GM19397 (cell line): ENCODE data around the gene CTAGE4.
A peak's percentile ranks its signal among the peaks of the same experiment; 100 is the strongest.
"Not testable (repeated sequence)": the region's sequence is repeated elsewhere in the genome, so short reads cannot be mapped to it uniquely, and the experiment has no call there.

Experiments used
- ATAC-seq: cut with Tn5 transposase; IDR thresholded peaks from one replicate; pipeline ENCODE4 v1.9.1; 2021; ENCODE audit warnings: mild to moderate bottlenecking, moderate library complexity; ENCODE audit not compliant: unreplicated experiment

Gene CTAGE4

GRCh38 chr7:144183166-144183565 lies at the start of gene CTAGE4:
TSS of gene CTAGE4 (plus strand) at chr7:144183466. CDS start at chr7:144183504, 38 bp downstream.
- ATAC-seq, result not testable (repeated sequence)

DNA sequence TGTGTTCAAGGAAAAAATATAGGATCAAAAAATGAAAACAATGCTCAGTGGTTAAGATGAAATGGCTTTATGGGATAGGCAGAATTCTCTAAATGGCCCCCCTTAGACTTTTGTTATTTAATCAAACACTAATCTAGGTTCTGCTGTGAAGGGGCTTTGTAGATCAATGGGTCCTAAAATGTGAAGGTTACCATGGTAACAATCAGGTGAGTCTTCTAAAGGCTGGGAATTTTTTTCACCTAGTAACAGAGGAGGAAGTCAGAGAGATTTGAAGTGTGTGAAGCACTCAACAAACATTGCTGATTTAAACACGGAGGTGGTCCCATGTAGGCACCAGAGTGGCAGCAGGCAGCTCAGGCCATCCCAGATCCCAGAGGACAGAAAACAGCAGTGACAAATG lies 49.1 kb upstream of the CTAGE4 start:
- no peak for ATAC-seq

- ATAC-seq, result no peak
Observed at GRCh38 chr7:144137501-144137900, 45.8 kb upstream of the CTAGE4 start.

- ATAC-seq, result no peak
Observed at GRCh38 chr7:144142187-144142586, 41.1 kb upstream of the CTAGE4 start.

- no peak for ATAC-seq
Observed at GRCh38 chr7:144144426-144144825, 38.8 kb upstream of the CTAGE4 start.

DNA sequence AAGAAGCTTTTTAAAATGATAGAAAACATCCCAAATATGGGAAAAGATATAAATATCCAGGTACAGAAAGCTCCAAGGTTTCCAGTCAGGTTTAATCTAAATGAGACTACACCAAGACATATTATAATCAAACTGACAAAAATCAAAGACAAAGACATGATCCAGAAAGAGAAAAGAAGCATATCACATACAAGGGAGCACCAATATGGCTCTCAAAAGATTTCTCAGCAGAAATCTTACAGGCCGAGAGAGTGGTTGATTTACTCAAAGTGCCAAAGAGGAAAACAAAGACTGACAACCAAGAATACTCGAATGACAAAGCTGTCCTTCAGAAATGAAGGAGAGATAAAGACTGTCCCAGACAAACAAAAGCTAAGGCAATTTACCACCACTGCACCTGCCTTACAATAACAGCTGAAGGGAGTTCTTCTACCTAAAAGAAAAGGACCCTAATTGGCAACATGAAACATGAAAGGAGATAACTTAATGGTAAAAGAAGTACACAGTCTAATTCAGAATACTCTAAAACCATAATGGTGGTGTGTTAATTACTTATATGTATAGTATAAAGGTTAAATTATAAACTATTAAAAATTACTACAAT lies 34.9 kb upstream of the CTAGE4 start:
- no peak for ATAC-seq

GRCh38 chr7:144158861-144159260 lies 24.4 kb upstream of the CTAGE4 start:
- no peak for ATAC-seq

GRCh38 chr7:144164784-144165183 lies 18.5 kb upstream of the CTAGE4 start:
- ATAC-seq, result no peak

- not testable (repeated sequence) for ATAC-seq
Observed at GRCh38 chr7:144171594-144172350, 11.5 kb upstream of the CTAGE4 start.

DNA sequence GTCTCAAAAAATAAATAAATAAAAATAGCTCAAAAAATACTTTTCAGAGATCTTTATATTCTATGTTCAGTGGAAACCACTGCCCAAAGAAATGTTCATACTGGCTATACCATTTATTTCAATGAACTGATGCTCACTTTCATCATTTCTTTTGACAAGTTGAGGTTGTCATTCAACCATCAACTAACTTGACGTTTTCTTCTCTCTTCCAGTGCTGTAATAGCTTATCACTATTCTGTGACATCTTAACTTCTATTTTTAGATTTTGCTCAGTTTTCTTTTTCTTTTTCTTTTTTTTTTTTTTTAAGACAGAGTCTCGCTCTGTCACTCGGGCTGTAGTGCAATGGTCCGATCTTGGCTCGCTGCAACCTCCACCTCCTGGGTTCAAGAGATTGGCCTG lies 8.7 kb upstream of the CTAGE4 start:
- ATAC-seq, result no peak

GRCh38 chr7:144178380-144179164 lies 4.7 kb upstream of the CTAGE4 start:
- peak; percentile 99 for ATAC-seq

GRCh38 chr7:144179165-144179479 lies 4.1 kb upstream of the CTAGE4 start:
- ATAC-seq, result peak; percentile 30

- ATAC-seq, result not testable (repeated sequence)
Observed at GRCh38 chr7:144187848-144188247, 4.6 kb downstream of the CTAGE4 start.

- not testable (repeated sequence) for ATAC-seq
Observed at GRCh38 chr7:144188578-144189171, 5.4 kb downstream of the CTAGE4 start.

DNA sequence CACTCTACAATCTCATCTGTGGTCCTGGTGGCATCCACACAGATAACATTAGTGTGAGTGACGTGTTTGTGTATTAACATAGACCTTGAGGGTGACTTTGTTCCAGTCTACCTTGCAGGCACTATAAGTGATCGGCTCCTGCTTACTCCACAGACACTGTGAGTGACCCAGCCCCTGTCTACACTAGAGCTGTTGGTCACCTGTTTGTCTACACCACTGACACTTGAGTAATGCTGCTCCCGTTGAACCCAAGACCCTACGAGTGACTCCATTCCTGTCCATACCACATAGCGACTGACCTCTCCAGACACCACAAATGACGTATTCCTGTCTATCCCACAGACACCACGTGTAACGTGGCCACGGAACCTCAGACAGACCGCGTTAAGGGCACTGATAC lies 10.5 kb downstream of the CTAGE4 start:
- ATAC-seq, result not testable (repeated sequence)

- not testable (repeated sequence) for ATAC-seq
Observed at GRCh38 chr7:144194453-144194852, 11.2 kb downstream of the CTAGE4 start.

GRCh38 chr7:144195212-144195872 lies 12.1 kb downstream of the CTAGE4 start, which contains the start of gene ARHGEF35:
TSS of gene ARHGEF35 (minus strand) at chr7:144195833. CDS start at chr7:144188383, 7,450 bp downstream.
- ATAC-seq, result peak; percentile 71

- ATAC-seq, result not testable (repeated sequence)
Observed at GRCh38 chr7:144198934-144199333, 15.7 kb downstream of the CTAGE4 start.

DNA sequence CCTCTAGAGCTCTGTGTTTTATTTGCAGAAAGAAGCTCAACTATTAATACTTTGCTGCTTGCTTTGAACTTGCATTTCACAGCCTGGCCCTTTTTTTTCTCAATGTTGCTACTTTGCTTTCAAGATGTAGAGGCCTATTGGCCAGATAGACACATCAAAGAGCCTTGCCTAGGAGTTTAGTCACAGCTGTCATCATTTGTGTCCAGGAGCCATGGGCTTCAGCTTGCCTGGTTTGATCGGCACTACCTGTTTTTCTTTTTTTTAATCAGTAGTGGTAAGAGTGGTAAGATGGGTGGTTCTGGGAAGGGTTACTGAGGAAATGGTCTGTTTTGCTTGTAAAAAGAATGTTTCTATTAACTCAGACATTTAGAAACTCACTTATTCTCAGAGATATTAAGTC lies 18.7 kb downstream of the CTAGE4 start:
- not testable (repeated sequence) for ATAC-seq

GRCh38 chr7:144203086-144203485 lies 19.8 kb downstream of the CTAGE4 start:
- ATAC-seq, result not testable (repeated sequence)

GRCh38 chr7:144205306-144205705 lies 22.0 kb downstream of the CTAGE4 start:
- not testable (repeated sequence) for ATAC-seq
